GM12873 (cell line): ENCODE data around the gene CTSH.

Source experiments
- CTCF ChIP-seq: IDR thresholded peaks from 2 replicates; pipeline ENCODE4 v1.5.1; 2012; ENCODE audit warnings: low read depth, mild to moderate bottlenecking, moderate library complexity, low read length, control low read depth; ENCODE audit not compliant: insufficient read depth; ENCODE audit errors: missing control alignments

The CTSH gene

DNA sequence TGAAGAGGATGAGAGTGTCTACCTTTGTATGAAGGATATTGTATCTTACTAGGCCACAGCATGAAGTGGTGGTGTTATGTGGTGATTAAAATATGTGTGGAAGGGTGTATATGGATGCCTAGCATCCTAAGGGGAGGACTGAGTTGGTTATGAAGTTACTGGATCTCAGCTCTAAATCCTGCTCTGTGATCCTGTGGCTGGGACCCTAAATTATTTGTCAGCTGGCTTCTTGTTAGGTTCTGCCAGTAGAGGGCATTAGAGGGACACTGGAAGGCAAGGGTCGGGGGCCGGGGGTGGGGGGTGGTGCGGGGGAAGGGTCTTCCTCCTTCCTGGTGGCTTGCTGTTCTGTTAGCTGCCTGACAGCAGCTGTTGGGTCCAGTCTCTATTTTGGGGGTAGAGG, 37.3 kb downstream of the CTSH start:
- TF ChIP-seq CTCF: peak; percentile 30

DNA sequence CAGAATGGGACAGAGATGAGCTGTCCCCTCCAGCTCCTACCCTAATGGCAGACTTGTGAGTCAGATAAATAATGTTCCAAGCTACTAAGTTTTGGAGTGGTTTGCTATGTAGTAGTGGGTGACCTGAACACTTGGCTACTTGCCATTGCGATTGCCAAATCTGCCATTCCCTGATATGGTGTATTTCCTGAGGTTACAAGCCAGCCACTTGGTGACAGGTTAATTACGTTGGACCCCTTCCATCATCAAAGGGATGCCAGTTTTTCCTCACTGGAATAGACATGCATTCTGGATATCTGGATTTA, 38.6 kb downstream of the CTSH start:
- TF ChIP-seq CTCF: no peak

GRCh38 chr15:78904599-78905358, 40.1 kb downstream of the CTSH start:
- no peak for TF ChIP-seq CTCF

- TF ChIP-seq CTCF: no peak
Measured at GRCh38 chr15:78898540-78898939, 46.3 kb downstream of the CTSH start.

DNA sequence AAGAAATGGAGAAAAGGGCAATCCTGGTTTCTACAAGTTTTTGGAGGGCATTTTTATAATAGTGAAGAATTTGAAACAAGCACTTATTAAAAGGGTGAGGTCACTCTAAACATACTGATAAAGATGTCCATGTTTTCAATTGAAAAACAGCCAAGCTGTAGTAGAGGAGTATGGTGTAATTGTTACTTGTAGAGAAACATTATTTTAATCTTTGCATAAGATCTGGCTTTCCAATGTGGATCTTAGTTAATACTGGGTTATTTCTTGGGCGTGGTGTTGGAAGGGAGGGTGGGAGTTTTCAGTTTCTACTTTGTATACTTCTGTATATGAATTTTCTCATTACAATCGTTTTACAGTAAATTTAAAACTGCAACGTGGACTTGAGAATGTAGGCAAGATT, 49.4 kb downstream of the CTSH start:
- TF ChIP-seq CTCF: no peak

DNA sequence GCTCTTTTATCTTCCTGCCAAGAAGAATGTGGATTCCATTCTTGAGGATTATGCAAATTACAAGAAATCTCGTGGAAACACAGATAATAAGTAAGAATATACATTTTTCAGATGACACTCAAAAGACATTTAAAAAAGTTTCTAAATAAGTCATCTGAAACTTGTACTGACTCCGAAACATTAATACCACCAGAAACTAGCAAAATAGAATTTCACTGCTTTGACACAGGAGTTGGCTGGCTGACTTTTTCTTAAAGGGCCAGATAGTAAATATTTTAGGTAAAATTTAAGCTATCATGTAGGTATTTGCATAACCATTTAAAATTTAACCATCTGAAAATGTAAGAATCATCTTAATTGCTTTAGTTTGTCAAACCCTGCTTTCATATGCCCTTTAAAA, 51.3 kb downstream of the CTSH start:
- no peak for TF ChIP-seq CTCF

GRCh38 chr15:78889000-78889399, 55.8 kb downstream of the CTSH start:
- no peak for TF ChIP-seq CTCF

- TF ChIP-seq CTCF: no peak
Measured at GRCh38 chr15:78881681-78882080, 63.2 kb downstream of the CTSH start.
